ENCODE data around the gene TTN.
A peak's percentile ranks its signal among the peaks of the same experiment; 100 is the strongest.

TTN gene

DNA sequence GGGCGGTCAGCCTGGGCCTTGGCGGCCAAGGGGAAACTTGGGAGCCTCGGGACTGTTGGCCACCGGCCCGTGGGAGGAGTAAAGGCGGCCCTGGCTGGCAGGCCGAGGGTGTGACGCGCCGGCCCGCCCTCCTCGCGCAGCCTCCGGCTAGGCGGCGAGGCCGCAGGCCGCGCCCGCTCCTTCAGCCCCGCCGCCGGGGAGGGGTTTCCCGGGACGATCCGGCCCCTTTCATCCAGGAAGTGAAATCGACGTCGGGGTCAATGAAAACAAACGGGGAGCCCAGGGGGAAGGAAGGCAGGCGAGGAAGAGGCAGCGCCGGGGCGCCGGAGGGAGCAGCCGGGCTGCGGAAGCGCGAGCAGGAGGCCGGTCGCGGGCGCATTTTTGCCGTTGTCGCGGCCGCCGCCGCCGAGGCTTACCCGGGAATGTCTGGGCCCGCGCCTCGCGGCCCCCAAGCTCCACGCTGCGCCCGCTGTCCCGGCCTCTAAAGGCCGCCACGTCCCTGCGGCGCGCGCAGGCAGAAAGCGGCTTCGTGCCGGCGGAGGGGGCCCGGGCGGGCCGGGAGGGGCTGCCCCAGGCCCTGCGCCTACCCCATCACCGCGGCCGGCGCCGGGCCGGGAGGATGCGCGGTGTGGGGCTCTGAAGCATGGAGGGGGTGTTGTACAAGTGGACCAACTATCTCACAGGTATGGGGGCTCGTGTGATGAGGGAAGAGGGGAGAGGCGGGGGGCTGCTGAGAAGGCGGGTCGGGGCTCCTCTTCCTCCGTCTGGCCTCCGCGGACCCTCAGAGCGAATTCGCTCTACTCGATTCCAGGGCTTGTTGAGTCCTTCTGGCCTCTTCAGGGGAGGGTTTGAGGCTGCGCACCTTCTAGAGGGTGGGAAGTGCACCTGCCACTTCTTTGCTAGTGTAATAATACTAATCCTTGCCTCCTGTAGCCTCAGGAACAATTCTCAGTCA, 326.7 kb downstream of the TTN start, which contains the start of gene PLEKHA3:
Gene PLEKHA3, plus strand, starts transcription at position 231 of the 955 bp plus-strand sequence. Its CDS starts 413 bp downstream, at position 644.
- DNase-seq: peak; percentile 96

DNA sequence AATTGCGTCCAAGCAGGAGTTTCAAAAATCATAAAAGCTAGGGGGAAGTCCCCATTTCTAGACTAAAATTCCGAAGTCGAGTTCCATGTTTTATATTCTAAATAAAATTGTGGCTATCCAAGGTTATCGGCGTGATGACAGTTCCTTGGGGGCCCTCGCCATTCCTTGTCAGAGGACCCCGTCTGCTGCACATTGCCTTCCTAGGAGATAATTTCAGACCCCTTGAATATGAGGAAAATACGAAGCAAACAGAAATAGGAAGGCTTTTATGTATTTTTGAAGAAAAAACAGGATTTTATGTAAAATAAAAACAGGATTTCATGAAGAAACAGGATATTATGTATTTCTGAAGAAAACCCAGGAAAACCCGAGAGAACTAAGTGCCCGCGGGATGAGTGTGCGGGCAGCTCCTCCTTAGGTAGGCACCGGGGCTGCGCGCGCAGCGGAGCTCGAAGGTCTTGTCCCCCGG, 327.4 kb downstream of the TTN start:
- DNase-seq: no peak

DNA sequence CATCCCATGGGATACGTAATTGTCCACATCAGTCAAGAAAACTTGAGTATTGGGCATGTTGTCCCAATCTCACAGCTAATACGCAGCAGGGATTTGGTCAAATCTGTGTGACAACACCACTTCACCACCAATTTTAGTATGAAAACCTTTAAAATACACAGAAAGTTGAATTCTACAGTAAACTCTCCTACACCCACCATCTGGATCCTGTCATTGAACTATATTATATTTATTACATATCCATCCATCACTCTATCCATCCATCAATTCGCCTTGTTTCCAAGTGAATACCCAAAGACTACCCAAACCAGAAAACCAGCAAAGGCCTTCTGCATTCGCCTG, 328.0 kb downstream of the TTN start:
- DNase-seq: no peak

DNA sequence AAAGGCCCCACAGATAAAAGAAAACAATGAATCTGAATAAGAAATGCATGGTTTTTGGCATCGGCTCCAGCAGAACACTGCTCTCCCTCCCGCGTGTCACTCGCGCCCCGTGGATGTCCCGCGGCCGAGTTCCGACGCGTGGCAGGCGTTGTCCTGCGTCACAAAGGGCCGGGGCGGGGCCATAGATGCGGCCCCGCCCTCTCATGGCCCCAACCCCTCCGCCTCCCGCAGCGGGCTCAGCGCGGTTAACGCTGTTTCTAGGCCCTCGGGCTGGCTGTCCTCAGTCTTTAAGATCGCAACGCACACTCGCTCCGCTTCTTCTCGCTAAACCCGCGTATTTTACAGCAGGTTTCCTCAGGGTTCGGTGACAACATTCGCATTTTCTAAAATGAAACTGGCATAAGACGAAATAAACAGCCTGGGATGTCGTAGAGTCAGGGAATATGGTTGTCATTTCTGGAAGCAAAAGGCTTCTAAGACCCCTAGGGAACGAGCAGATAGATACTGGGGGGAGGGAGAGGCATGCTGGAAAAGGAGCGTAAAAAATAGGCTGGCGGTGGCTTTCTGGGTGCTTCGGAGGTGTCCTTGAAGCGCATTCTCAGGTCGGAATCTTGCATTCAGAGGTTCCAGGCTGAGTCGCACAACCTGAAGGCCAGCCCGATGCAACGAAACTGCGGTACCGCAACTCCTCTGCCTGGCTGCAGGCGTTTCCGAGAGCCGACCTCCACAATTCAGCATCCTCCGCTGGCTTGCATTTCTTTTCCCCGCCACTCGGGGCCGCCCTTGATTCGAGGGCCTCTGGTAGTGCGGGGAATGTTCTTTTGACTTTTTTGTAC, 328.6 kb downstream of the TTN start, which contains the start of gene FKBP7:
Gene FKBP7, minus strand, starts transcription at position 162 of the 836 bp plus-strand sequence. Its CDS starts 101 bp downstream, at position 61.
- peak; percentile 56 for DNase-seq

DNA sequence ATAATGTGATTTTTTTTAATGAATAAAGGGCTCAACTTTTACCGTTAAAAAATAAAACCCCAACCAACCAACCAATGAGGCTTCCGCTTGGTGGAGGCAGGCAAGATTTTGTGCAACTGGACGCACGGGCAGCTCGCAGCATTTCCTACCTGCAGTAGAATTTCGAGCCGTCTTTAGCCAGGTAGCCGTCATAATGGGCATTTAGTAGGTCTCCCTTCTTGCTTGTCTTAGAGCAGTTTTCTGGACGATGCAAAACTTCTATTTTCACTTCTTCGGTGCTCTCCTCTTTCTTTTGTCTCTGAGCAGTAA, 329.1 kb downstream of the TTN start:
- DNase-seq: no peak

DNA sequence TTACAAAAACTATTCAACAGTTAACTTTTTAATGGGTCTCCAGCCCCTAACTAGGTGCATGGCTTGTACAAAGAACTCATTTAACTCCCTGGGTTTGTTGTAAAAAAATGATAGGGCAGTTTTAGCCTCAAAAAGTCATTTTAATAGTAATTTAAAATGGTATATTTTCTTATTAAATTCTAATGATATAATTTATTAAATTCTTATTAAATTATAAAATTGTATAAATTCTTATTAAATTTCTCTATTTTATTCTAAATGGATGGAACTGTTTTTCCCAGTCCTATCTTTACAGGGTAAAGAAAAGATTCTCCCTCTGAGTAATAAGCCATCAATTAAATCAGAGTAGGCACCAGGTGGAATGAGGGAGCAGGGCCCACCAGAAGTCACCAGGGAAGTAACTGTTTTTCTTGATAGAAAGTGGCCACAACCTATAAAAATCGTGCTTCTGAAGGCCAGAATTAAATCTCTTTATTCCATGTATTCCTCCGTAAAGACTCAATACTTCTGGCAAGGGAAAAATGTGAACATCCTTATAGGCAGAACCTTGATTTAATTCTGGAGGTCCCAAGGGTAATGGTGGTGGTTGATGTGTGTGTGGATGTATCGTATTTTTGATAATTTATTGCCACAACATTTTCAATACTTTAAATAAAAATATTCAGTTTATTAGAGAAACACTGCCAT, 329.6 kb downstream of the TTN start:
- no peak for DNase-seq

DNA sequence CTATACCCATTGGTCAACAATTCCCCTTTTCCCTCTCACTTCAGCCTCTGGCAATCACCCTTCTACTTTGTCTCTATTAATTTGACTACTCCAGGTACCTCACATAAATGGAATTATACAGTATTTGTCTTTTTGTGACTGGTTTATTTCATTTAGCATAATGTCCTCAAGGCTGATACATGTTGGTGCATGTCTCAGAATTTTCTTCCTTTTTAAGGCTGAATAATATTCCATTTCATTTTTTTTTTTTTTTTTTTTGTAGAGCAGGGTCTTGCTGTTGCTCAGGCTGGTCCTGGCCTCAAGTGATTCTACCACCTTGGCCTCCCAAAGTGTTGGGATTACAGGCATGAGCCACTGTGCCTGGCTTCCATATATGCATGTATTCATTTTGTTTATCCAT, 330.7 kb downstream of the TTN start:
- DNase-seq: no peak

All from T1000 (cell line).